SK-N-SH treated with all-trans-retinoic acid at 6 μM for 48 hours (cell line): ENCODE data around the gene ITGA3.

ENCODE experiments used
- BACH2 ChIP-seq: fragments of 250-450 bp; sonication (Bioruptor Pico); IDR thresholded peaks from 2 replicates; pipeline ENCODE4 v1.9.0; 2021; ENCODE audit warnings: mild to moderate bottlenecking, borderline replicate concordance
- CSDC2 ChIP-seq: fragments of 250-450 bp; sonication (Bioruptor Pico); IDR thresholded peaks from 2 replicates; pipeline ENCODE4 v1.5.0; 2020; ENCODE audit warnings: mild to moderate bottlenecking, moderate library complexity
- RARB ChIP-seq: fragments of 250-450 bp; sonication (Bioruptor Pico); IDR thresholded peaks from 2 replicates; pipeline ENCODE4 v1.8.0; 2021; ENCODE audit warnings: mild to moderate bottlenecking, moderate library complexity
- TCF4 ChIP-seq: fragments of 250-450 bp; sonication (Bioruptor Pico); IDR thresholded peaks from 2 replicates; pipeline ENCODE4 v1.8.0; 2021; ENCODE audit warnings: mild to moderate bottlenecking, moderate library complexity, borderline replicate concordance
- ZNF8 ChIP-seq: fragments of 450-650 bp; formaldehyde crosslinking; IDR thresholded peaks from 2 replicates; pipeline ENCODE4 v1.5.0; 2020; ENCODE audit warnings: mild to moderate bottlenecking, moderate library complexity
- TF ChIP-seq, protein P1 (sequence below): fragments of 250-450 bp; sonication (Bioruptor Pico); IDR thresholded peaks from 2 replicates; pipeline ENCODE4 v1.8.0; 2020; ENCODE audit warnings: mild to moderate bottlenecking, moderate library complexity, borderline replicate concordance

DNA sequence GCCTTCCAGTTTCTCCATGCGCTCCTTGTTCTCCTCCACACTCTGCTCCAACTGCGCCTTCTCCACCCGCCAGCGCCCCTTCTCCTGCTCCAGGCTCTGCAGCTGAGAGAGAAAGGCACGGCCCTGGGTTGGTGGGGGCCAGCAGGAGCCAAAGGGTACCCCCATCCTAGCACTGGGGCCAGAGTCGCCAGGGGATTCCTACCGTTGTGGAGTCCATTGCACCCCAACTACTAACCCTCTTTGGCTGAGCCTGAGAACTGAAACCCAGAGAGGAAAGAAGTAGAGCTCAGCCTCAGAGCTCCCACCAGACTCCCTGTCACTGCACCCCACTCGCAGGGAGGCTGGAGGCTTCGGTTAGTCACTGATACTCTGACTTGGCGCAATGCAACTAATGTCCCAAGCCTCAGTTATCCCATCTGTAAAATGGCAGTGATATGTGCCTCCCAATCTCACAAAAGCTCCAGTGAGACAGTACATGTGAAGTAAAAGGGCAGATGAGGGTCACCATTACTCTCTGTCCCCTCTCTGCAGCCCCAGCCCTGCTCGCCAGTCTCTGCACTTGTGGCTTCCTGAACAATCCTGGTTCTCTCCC is 80.3 kb downstream of the ITGA3 start:
- TF ChIP-seq ZNF8: no peak
- no peak for TF ChIP-seq TCF4 (CRISPR knock-in tag)
- TF ChIP-seq, protein P1, sequence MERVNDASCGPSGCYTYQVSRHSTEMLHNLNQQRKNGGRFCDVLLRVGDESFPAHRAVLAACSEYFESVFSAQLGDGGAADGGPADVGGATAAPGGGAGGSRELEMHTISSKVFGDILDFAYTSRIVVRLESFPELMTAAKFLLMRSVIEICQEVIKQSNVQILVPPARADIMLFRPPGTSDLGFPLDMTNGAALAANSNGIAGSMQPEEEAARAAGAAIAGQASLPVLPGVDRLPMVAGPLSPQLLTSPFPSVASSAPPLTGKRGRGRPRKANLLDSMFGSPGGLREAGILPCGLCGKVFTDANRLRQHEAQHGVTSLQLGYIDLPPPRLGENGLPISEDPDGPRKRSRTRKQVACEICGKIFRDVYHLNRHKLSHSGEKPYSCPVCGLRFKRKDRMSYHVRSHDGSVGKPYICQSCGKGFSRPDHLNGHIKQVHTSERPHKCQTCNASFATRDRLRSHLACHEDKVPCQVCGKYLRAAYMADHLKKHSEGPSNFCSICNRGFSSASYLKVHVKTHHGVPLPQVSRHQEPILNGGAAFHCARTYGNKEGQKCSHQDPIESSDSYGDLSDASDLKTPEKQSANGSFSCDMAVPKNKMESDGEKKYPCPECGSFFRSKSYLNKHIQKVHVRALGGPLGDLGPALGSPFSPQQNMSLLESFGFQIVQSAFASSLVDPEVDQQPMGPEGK (CRISPR knock-in tag): no peak
- no peak for TF ChIP-seq BACH2 (CRISPR knock-in tag)
- TF ChIP-seq CSDC2 (CRISPR knock-in tag): no peak
- no peak for TF ChIP-seq RARB (CRISPR knock-in tag)
